Peyer's patch (tissue), 4 donors: ENCODE results near the gene PPP2R5B.

ENCODE experiments used
- POLR2A ChIP-seq, 2 donors: fragments of 450-650 bp; IDR thresholded peaks; one replicate each; pipeline ENCODE4 v1.5.1; 2017; ENCODE audit warnings: antibody characterized with exemption in 2 of 2, mild to moderate bottlenecking in 2 of 2, moderate library complexity in 2 of 2
- TF ChIP-seq, protein P1 (sequence below), 6 experiments: fragments of 450-650 bp in 4 of 6; fragments of 200-600 bp in 2 of 6; sonication (generic) in 1 of 6; IDR thresholded peaks; one replicate each; pipeline ENCODE4 v1.5.1; 2017 to 2019; ENCODE audit warnings: antibody characterized with exemption in 6 of 6, mild to moderate bottlenecking in 3 of 6, moderate library complexity in 1 of 6

DNA sequence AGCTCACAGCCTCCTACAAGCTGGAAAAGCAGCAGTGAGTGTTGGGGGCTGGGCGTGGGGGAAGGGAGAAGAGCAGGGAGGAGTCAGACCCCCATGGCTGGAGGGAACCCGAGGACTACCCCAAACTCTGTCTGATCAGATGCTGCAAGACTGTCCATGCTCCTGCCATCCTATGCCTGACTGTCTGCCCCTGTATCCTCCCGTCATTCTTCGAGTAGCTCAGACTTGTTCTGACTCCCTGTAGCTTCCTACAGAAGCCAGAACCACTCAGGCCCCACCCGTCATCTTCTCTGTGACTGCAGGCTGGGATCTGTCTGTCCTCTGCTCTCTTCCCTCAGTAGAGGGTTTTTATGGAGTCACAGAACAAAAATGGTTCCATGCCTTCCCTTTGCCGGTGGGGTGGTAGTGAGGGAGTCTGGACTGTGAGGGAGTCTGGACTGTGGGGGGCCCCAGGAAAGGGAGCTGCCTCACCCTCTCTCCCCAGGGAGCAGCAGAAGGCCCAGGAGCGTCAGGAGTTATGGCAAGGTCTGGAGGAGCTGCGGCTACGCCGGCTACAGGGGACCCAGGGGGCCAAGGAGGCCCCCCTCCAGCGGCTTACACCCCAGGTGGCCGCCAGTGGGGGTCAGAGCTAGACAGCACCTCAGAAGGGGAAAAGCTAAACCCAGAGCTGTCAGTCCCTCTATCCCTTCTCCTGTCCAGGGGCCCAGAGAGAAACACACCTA is 8.9 kb downstream of the PPP2R5B start:
- TF ChIP-seq POLR2A (IDR thresholded peaks at IDR 0.05), result no peak
- TF ChIP-seq, protein P1, sequence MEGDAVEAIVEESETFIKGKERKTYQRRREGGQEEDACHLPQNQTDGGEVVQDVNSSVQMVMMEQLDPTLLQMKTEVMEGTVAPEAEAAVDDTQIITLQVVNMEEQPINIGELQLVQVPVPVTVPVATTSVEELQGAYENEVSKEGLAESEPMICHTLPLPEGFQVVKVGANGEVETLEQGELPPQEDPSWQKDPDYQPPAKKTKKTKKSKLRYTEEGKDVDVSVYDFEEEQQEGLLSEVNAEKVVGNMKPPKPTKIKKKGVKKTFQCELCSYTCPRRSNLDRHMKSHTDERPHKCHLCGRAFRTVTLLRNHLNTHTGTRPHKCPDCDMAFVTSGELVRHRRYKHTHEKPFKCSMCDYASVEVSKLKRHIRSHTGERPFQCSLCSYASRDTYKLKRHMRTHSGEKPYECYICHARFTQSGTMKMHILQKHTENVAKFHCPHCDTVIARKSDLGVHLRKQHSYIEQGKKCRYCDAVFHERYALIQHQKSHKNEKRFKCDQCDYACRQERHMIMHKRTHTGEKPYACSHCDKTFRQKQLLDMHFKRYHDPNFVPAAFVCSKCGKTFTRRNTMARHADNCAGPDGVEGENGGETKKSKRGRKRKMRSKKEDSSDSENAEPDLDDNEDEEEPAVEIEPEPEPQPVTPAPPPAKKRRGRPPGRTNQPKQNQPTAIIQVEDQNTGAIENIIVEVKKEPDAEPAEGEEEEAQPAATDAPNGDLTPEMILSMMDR (IDR thresholded peaks at IDR 0.05), result no peak
